ENCODE data around the gene CIP2A. TPM values are rescaled to one million over a fixed set of nuclear protein-coding genes. Genes with fewer than 3 reads are reported as not detected.

CIP2A gene
- total RNA-seq, 1 donor from 2014 or later, result 21.0 TPM

DNA sequence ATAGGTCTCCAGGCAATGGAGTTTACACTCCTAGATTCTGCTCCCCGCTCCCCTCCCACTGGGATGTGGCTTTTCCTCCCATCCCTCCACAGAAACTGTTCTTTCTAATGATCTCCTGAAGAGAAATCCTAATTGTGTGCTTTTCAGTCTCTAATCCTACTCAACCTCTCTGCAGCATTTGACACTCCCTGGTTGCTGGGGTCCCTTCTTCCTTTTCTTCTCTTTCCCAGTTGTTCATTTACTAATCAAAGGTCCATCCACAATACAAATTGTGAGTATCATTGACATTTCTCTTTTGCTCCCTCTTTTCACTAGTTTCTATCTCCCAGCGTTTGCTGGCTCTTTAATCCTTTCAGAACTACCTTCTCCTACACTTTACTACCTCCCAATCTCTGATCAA, 72.4 kb downstream of the CIP2A start:
- Mint-ChIP-seq H3K36me3 (ENCODE audit: insufficient read depth) (no peaks in the 10 kb centered on the region), H3K4me3 (ENCODE audit: low read depth) (no peak overlapping the region)

DNA sequence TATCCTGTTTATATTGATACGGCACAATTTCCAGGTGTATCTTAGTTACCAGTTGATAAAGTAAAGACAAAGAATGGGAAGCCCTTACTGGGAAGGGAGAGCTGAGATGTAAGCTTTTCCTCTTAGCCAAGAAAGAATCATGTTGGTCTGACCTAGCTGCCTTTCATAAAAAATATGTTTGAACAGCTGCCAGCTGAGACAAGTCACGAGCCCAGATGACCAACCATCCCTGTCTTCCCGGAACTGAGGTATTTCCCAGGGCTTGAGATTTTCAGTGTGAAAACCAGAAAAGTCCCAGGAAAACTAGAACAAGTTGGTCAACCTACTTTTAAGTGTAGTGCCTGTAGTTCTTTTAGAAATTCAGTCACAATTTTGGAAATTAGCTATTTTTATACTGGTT, 75.3 kb downstream of the CIP2A start:
- H3K4me1 Mint-ChIP-seq (ENCODE audit: low read depth), result peaks cover 7% of the 10 kb centered on the region
- H3K36me3 Mint-ChIP-seq (ENCODE audit: insufficient read depth), result no peaks in the 10 kb centered on the region
- H3K4me3 Mint-ChIP-seq (ENCODE audit: low read depth), result no peak overlapping the region
- no peak overlapping the region for H3K27ac Mint-ChIP-seq
- no peak for DNase-seq (ENCODE audit: low spot score, unreplicated experiment)
- no peaks in the 10 kb centered on the region for H3K9me3 Mint-ChIP-seq (ENCODE audit: low read depth)
- H3K27me3 Mint-ChIP-seq, result no peaks in the 10 kb centered on the region
- TF ChIP-seq, protein P1, sequence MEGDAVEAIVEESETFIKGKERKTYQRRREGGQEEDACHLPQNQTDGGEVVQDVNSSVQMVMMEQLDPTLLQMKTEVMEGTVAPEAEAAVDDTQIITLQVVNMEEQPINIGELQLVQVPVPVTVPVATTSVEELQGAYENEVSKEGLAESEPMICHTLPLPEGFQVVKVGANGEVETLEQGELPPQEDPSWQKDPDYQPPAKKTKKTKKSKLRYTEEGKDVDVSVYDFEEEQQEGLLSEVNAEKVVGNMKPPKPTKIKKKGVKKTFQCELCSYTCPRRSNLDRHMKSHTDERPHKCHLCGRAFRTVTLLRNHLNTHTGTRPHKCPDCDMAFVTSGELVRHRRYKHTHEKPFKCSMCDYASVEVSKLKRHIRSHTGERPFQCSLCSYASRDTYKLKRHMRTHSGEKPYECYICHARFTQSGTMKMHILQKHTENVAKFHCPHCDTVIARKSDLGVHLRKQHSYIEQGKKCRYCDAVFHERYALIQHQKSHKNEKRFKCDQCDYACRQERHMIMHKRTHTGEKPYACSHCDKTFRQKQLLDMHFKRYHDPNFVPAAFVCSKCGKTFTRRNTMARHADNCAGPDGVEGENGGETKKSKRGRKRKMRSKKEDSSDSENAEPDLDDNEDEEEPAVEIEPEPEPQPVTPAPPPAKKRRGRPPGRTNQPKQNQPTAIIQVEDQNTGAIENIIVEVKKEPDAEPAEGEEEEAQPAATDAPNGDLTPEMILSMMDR (IDR thresholded peaks at IDR 0.05; ENCODE audit: unreplicated experiment), result no peak

More for the DNA sequence above, 72.4 kb downstream of the CIP2A start:
- TF ChIP-seq, protein P1 (IDR thresholded peaks at IDR 0.05; ENCODE audit: unreplicated experiment), result no peak
- no peak overlapping the region for H3K27ac Mint-ChIP-seq
- H3K27me3 Mint-ChIP-seq, result no peaks in the 10 kb centered on the region
- no peak for DNase-seq (ENCODE audit: low spot score, unreplicated experiment)
- H3K9me3 Mint-ChIP-seq (ENCODE audit: low read depth), result no peaks in the 10 kb centered on the region
- H3K4me1 Mint-ChIP-seq (ENCODE audit: low read depth), result peaks cover 3% of the 10 kb centered on the region

DNA sequence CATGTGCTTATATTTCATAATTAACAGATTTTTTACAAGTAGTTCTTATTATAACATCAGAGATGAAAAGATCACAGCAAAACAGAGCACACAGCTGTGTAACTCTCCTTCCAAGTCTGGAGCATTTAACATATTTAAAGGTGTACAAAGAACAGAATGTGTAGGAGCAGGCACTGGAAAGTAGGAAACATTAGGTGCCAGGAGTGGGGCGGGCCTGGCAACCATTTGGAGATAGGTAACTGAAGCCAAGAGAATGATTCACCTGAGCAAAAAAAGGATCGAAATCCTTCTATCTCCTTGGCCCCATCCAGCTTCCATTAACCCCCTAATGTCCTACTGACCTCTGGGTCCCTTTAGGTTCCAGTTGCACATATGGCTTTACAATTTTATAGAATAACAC, 76.6 kb downstream of the CIP2A start:
- H3K36me3 Mint-ChIP-seq (ENCODE audit: insufficient read depth), result no peaks in the 10 kb centered on the region
- no peak overlapping the region for H3K4me3 Mint-ChIP-seq (ENCODE audit: low read depth)
- peaks cover 7% of the 10 kb centered on the region for H3K4me1 Mint-ChIP-seq (ENCODE audit: low read depth)
- TF ChIP-seq, protein P1 (IDR thresholded peaks at IDR 0.05; ENCODE audit: unreplicated experiment), result no peak
- H3K27ac Mint-ChIP-seq, result no peak overlapping the region
- H3K9me3 Mint-ChIP-seq (ENCODE audit: low read depth), result no peaks in the 10 kb centered on the region
- DNase-seq (ENCODE audit: low spot score, unreplicated experiment), result no peak
- no peaks in the 10 kb centered on the region for H3K27me3 Mint-ChIP-seq

DNA sequence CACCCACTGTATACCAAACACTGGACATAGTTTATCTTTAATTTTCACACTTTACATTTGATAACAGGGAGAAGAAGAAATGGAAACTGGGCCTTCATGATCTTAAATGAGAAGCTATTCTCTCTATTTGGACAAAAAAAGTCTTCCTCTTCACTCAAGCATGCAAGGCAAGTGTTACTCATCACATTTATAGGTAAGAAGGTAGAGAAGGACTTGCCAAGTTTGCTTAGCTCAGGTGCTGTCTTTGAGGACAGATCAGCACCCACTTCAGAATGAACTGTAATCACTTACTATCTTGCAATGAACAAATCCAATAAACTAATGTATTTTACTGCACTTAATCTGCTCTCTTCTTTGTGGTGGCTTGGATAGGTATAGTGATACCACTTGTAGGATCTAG, 77.7 kb downstream of the CIP2A start:
- no peaks in the 10 kb centered on the region for H3K36me3 Mint-ChIP-seq (ENCODE audit: insufficient read depth)
- DNase-seq (ENCODE audit: low spot score, unreplicated experiment), result no peak
- no peaks in the 10 kb centered on the region for H3K9me3 Mint-ChIP-seq (ENCODE audit: low read depth)

DNA sequence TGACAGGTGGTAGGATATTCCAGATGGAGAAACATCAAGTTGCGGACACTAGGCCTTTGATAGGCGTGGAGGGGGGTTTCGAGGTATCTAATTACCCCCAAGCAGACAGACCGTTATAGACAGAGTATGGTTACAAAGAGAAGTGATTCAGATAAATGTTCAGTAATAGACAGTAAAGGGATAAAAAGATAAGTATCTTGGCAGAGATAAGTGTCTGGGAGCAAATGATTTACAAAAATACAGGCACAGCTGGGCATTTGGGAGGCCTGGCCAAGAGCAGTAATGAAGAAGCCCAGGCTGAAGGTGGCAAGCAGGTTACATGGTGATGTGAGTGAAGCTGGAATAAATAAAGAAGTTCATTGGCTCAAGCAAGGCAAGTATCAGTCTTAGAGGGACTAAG, 78.2 kb downstream of the CIP2A start:
- no peak overlapping the region for H3K4me3 Mint-ChIP-seq (ENCODE audit: low read depth)
- peaks cover 3% of the 10 kb centered on the region for H3K4me1 Mint-ChIP-seq (ENCODE audit: low read depth)
- TF ChIP-seq, protein P1 (IDR thresholded peaks at IDR 0.05; ENCODE audit: unreplicated experiment), result no peak
- H3K9me3 Mint-ChIP-seq (ENCODE audit: low read depth), result no peaks in the 10 kb centered on the region
- H3K27ac Mint-ChIP-seq, result no peak overlapping the region
- H3K27me3 Mint-ChIP-seq, result no peaks in the 10 kb centered on the region
- no peaks in the 10 kb centered on the region for H3K36me3 Mint-ChIP-seq (ENCODE audit: insufficient read depth)
- no peak for DNase-seq (ENCODE audit: low spot score, unreplicated experiment)

More for the DNA sequence above, 77.7 kb downstream of the CIP2A start:
- Mint-ChIP-seq H3K4me1 (ENCODE audit: low read depth) (peaks cover 3% of the 10 kb centered on the region), H3K27ac (no peak overlapping the region), H3K27me3 (no peaks in the 10 kb centered on the region), H3K4me3 (ENCODE audit: low read depth) (no peak overlapping the region)
- TF ChIP-seq, protein P1 (IDR thresholded peaks at IDR 0.05; ENCODE audit: unreplicated experiment), result no peak
